ENCODE measurements around the gene BTAF1.
"Not testable (repeated sequence)": the region's sequence is repeated elsewhere in the genome, so short reads cannot be mapped to it uniquely, and the experiment has no call there.

BTAF1 gene

DNA sequence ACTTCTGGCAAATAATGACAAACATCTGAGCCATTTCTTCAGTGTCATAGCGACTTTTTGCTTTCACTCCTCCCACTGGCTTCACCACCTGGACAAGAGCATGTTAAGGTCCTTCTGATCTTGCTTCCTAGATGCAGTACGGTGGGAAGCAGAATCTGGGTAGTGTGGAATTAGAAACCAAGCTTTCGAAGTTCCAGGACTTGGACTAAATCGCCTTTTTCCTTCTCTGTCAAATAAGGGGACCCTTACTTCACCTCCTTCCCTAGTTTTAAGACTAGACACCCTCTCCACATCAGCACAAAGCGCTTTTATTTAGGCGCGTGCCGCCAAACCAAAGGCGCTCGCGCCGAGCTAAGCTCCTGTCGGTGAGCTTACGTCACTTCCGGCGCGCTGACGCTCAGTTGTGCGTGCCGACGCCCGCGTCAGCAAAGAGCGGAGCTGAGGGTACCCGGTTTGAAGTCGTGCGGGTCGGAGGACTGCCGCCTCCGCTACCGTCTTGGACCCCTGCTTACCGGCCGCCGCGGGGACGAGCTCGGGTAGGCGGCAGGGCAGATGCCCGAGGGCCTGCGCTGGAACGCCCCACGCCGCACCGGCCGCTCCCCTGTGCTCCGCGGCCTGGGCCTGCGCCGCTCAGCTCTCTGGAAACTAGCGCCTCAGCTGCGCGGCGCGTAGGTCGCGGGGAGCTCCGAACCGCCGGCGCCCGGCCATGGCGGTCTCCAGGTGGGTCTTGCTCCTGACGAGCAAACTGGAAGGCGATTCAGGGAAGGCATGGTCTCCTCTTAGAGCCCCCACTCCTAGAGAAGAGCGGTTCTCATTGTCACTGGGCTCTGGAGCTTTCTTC is at the start of gene BTAF1:
BTAF1 (plus strand) TSS at position 400 of the 841 bp plus-strand sequence; CDS start at position 707, 307 bp downstream.
- DNase-seq (ENCODE audit: low spot score): peak; percentile 90

GRCh38 chr10:91875156-91875555 is 48.4 kb upstream of the BTAF1 start:
- DNase-seq (ENCODE audit: low spot score): no peak

DNA sequence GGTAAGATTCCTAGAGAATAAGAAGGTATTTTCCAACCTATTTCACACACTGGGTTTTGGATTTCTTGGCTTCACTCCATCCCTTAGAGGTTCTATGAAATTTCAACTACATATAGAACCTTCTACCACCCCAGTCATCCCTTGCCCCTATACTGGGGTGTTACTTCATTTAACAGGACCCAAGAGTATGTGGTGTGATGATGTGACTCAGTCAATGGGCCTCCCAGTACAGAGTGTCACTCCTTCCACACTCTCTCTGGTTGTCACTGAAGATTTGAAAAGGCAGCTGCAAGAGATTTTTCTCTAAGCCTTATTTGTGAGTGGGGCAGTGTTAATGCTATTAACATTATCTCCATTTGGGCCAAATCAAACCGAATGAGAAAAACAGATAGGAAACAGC is 47.8 kb upstream of the BTAF1 start:
- DNase-seq (ENCODE audit: low spot score): no peak

GRCh38 chr10:91879515-91880170 is 43.9 kb upstream of the BTAF1 start:
- no peak for DNase-seq (ENCODE audit: low spot score)

GRCh38 chr10:91880310-91880709 is 43.3 kb upstream of the BTAF1 start:
- peak; percentile 20 for DNase-seq (ENCODE audit: low spot score)

- peak; percentile 47 for DNase-seq (ENCODE audit: low spot score)
Measured at GRCh38 chr10:91883549-91884444, 39.8 kb upstream of the BTAF1 start.

DNA sequence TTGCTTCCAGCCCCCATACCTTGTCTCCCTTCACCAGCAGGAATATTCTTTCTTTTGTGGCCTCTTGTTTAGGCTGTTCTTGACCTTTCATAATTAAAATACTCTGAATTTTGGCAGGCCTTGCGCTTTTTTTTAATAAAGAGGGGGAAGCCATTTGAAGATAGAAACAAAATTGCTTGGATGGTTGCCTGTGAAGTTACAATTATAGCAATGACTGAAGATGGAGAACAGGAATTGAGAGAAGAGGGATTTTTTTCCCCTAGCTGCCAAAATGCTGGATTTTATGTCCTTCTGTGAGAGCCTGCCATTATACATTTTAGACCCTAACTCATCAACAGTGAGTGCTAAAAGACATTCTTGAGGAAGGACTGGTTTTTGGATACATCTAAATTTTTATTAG is 39.0 kb upstream of the BTAF1 start:
- DNase-seq (ENCODE audit: low spot score): no peak

DNA sequence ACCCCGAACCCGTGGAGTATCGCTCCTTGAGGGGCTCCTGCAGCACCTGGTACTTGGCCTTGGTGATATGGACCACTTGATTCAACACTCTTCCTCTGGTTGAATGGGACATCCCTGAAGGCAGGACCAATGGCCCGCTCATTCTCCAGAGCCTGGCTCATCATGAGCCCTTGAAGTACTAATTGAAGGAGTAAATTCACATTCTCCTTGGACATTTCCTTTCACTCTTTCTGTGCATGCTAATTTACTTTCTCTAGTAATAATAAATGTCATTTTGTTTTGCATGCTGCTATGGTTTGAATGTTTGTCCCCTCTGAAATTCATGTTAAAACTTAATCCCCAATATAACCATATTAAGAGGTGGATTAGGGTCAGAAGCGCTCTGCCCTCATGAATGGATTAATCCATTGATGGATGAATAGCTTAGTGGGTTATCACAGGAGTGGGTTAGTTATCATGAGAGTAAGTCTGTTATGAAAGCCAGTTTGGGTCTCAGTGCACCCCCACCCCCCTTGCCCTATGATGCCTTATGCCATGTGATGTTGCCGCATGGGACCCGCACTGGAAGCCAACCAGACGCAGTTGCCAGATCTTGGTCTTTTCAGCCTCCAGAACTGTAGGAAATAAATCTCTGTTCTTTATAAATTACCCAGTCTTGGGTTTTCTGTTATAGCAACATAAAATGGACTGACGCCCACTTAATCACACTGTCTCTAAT is 38.0 kb upstream of the BTAF1 start:
- DNase-seq (ENCODE audit: low spot score): no peak

- DNase-seq (ENCODE audit: low spot score): no peak
Measured at GRCh38 chr10:91886954-91887271, 36.7 kb upstream of the BTAF1 start.

GRCh38 chr10:91887272-91888076 is 36.1 kb upstream of the BTAF1 start:
- DNase-seq (ENCODE audit: low spot score): peak; percentile 30

DNA sequence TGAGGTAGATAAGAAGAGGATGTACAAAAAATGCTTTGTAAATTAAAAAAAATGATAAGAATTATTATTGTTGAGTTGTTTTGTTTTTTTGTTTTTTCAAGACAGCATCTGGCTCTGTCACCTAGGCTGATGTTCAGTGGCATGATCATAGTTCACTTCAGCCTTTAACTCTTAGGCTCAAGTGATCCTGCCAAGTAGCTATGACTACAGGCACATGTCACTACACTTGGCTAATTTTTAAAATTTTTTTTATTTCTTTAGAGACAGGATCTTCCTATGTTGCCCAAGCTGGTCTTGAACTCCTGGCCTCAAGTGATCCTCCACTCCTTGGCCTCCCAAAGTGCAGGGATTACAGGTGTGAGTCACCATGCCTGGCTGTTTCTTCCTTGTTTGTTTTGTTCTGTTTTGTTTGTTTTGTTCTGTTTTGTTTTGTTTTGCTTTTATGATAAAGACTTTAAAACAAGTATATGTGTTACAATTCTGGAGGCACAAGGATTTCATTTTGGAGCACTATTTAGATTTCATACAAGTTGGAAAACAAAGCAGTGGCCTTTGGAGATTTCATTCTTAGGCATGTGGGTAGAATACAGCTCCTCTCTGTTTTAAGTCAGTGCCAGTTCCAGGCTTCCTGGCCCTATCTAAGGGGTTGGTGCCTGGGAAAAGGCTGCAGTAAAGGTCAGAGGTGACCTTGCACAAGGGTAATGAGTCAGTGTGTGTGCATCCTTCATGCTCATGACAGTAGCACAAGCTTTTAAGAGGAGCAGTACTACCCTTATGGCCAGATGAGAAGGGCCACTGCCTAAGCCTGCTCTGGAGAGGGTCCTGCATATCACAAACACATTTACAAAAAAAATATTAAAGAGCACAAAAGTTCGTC is 32.2 kb upstream of the BTAF1 start:
- peak; percentile 10 for DNase-seq (ENCODE audit: low spot score)

DNA sequence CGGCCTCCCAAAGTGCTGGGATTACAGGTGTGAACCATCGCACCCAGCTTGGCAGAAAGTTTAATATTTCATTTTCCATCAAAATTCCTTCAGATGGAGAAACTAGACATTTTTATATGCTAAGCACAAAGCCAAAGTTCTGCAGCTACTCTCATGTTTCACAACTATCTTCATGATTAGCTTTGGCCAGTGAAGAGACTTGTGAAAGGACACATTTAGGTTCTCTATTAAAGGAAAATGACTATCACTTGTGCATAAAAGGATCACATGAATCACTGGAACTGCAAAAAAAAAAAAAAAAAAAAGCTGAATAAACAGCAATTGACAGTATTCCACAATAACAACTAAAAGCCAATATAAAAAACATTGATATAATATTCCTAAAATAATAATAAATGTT is 30.5 kb upstream of the BTAF1 start:
- no peak for DNase-seq (ENCODE audit: low spot score)

DNA sequence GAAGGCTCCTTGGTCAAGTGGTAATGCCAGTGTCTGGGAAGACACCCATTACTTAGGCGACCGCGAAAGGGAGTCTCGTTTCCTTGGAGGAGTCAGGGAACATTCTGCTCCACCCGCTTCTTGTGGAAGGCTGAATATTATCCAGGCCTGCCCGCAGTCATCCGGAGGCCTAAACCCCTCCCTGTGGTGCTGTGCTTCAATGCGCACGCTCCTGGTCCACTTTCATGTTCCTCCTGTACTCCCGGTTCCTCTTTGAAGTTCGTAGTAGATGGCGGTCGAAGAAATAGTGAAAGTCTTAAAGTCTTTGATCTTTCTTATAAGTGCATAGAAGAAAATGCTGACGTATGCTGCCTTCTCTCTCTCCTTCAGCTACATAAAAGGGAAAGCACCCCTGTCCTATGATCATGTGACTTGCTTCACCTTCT is 29.3 kb upstream of the BTAF1 start:
- DNase-seq (ENCODE audit: low spot score): not testable (repeated sequence)

- DNase-seq (ENCODE audit: low spot score): no peak
Measured at GRCh38 chr10:91896212-91896756, 27.3 kb upstream of the BTAF1 start.

DNA sequence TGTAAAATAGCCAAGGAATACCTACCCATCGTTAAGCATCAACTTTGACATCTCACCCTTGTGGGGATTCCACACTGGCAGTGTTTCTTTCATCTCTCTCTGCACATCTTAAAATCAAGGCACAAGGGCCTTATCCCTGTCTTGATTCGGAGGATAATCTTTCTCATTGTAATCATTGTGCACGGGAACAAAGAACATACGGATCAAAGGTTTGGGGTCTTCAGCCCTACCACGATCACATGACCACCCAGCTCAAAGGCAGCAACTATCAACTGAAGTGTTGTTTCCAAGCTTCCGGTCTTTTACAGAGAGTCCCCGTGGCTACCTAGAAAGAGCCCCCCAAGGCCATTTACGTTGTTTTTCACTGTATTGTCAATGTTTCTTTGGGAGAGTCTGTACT is 26.1 kb upstream of the BTAF1 start:
- DNase-seq (ENCODE audit: low spot score): no peak

GRCh38 chr10:91901784-91902677 is 21.5 kb upstream of the BTAF1 start:
- DNase-seq (ENCODE audit: low spot score): peak; percentile 69

DNA sequence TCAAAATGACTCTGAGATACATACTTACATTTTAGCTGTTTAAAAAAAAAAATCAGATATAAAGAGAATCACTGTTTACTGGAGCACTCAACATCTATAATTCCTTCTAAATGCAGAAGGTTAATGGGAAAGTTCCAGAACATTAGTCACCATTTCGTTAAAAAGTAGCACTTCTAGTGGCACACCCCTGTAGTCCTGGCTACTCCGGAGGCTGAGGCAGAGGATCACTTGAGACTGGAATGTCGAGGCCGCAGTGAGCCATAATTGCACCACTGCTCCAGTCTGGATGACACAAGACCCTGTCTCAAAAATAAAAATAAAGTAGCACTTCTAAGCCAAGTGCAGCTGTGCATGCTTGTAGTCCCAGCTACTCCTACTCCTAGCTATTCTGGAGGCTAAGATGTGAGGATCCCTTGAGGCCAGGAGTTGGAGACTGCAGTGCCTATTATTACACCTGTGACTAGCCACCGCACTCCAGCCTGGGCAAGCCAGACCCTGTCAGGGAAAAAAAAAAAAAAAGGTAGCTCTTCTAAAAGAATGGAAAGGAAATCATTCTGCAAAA is 16.5 kb upstream of the BTAF1 start:
- no peak for DNase-seq (ENCODE audit: low spot score)

DNA sequence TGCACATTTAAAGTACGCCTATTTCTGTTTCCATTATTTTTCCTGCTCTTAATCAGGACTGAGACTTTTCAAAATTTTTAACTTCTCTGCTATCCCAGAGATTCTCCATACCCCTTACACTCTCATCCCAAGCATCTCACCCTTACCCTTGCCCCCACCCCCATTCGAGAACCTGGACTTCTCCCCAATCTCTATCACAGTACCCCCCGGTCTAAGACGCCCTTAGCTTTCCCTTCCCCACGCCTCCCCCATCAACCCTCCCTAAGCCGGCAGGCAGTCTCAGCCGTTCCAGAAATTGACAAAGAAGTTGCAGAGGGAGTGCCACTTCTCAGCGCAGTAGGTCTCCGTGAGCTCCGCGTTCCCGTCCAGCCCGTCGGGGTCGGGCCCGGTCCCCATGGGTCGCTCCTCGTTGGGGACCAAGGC is 15.6 kb upstream of the BTAF1 start:
- DNase-seq (ENCODE audit: low spot score): peak; percentile 15
